ENCODE data around the gene RAB36.

RAB36 gene

GRCh38 chr22:23204125-23204488 is 58.8 kb downstream of the RAB36 start:
- Histone ChIP-seq H3K4me1 (ENCODE audit: control insufficient read depth, insufficient read depth, low read length) (peaks cover 16% of the 10 kb centered on the region), H3K36me3 (ENCODE audit: control insufficient read depth, insufficient read depth, low read length) (peaks cover 16% of the 10 kb centered on the region), H3K27ac (ENCODE audit: low read depth, low read length) (no peak overlapping the region)

GRCh38 chr22:23204541-23205157 is 59.4 kb downstream of the RAB36 start:
- Histone ChIP-seq H3K4me1 (ENCODE audit: control insufficient read depth, insufficient read depth, low read length) (peaks cover 11% of the 10 kb centered on the region; the same call in 1 of the 2 replicates), H3K9ac (ENCODE audit: low read length) (no peak overlapping the region), H3K9me3 (ENCODE audit: control insufficient read depth, insufficient read depth, low read depth, low read length) (no peaks in the 10 kb centered on the region), H3K27me3 (ENCODE audit: control insufficient read depth, insufficient read depth, low read length) (no peaks in the 10 kb centered on the region), H3K4me3 (ENCODE audit: low read depth, low read length) (no peak overlapping the region), H3K27ac (ENCODE audit: low read depth, low read length) (no peak overlapping the region), H3K36me3 (ENCODE audit: control insufficient read depth, insufficient read depth, low read length) (peaks cover 16% of the 10 kb centered on the region)

More at GRCh38 chr22:23204125-23204488, 58.8 kb downstream of the RAB36 start:
- no peak overlapping the region for H3K9ac ChIP-seq (ENCODE audit: low read length)
- H3K27me3 ChIP-seq (ENCODE audit: control insufficient read depth, insufficient read depth, low read length), result no peaks in the 10 kb centered on the region
- no peak overlapping the region for H3K4me3 ChIP-seq (ENCODE audit: low read depth, low read length)
- H3K9me3 ChIP-seq (ENCODE audit: control insufficient read depth, insufficient read depth, low read depth, low read length), result no peaks in the 10 kb centered on the region

DNA sequence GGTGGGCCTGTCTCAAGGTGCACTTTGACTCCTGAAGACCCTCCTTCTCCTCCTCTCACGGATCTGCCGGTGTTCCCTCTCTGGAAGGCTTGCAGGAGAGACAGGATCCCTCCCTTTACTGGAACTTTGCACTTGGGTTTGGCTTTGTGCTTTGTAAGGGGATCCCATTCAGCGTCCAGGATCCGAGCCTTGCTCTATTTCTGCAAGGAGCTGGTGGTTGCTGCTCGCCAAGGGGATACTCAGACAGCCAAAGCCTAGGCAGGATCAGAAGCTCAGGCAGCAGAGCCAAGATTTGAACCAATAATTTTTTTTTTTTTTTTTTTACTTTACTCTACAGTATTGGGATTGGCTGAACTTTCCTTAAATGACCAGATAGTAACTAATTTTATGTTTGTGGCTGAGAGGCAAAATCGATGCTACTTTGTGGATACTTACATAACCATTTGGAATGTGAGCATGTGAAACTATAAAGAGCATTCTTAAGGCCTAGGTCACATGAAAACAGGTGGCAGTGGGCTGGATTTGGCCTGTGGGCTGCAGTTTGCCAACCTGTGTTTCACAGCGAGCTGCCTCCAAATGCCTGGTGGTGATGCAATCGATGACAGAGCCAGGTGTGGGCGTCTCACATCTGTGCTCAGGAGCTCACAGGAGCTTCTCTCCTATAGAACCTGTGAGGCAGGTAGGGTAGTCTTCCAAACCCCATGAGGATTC is 60.2 kb downstream of the RAB36 start:
- Histone ChIP-seq H3K4me1 (ENCODE audit: control insufficient read depth, insufficient read depth, low read length) (peaks cover 8% of the 10 kb centered on the region; the same call in 1 of the 2 replicates), H3K36me3 (ENCODE audit: control insufficient read depth, insufficient read depth, low read length) (peaks cover 16% of the 10 kb centered on the region), H3K27me3 (ENCODE audit: control insufficient read depth, insufficient read depth, low read length) (no peaks in the 10 kb centered on the region), H3K4me3 (ENCODE audit: low read depth, low read length) (no peak overlapping the region), H3K9me3 (ENCODE audit: control insufficient read depth, insufficient read depth, low read depth, low read length) (no peaks in the 10 kb centered on the region), H3K27ac (ENCODE audit: low read depth, low read length) (no peak overlapping the region), H3K9ac (ENCODE audit: low read length) (no peak overlapping the region)

DNA sequence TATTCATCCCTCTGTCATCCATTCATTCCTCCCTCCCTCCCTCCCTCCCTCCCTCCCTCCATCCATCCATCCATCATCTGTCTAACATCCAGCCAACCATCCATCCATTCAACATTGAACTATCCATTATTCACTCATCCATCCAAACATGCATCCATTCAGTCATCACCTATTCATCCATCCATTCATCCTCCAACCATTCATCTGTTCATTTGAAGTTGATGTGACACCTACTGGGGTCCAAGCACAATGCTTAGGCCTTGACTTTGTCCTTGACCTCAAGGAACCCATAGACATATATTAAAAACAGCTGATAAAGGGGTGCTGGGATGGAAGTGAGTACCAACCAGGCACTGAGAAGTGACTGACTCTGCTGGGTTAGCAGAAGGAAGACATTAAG is 61.6 kb downstream of the RAB36 start:
- Histone ChIP-seq H3K9ac (ENCODE audit: low read length) (no peak overlapping the region), H3K27me3 (ENCODE audit: control insufficient read depth, insufficient read depth, low read length) (no peaks in the 10 kb centered on the region), H3K4me3 (ENCODE audit: low read depth, low read length) (no peak overlapping the region), H3K9me3 (ENCODE audit: control insufficient read depth, insufficient read depth, low read depth, low read length) (no peaks in the 10 kb centered on the region), H3K36me3 (ENCODE audit: control insufficient read depth, insufficient read depth, low read length) (peaks cover 16% of the 10 kb centered on the region), H3K27ac (ENCODE audit: low read depth, low read length) (no peak overlapping the region), H3K4me1 (ENCODE audit: control insufficient read depth, insufficient read depth, low read length) (peaks cover 8% of the 10 kb centered on the region; the same call in 1 of the 2 replicates)

GRCh38 chr22:23207729-23208393 is 62.6 kb downstream of the RAB36 start:
- peaks cover 8% of the 10 kb centered on the region; the same call in 1 of the 2 replicates for H3K4me1 ChIP-seq (ENCODE audit: control insufficient read depth, insufficient read depth, low read length)
- peaks cover 16% of the 10 kb centered on the region for H3K36me3 ChIP-seq (ENCODE audit: control insufficient read depth, insufficient read depth, low read length)
- no peaks in the 10 kb centered on the region for H3K9me3 ChIP-seq (ENCODE audit: control insufficient read depth, insufficient read depth, low read depth, low read length)
- no peak overlapping the region for H3K27ac ChIP-seq (ENCODE audit: low read depth, low read length)
- H3K27me3 ChIP-seq (ENCODE audit: control insufficient read depth, insufficient read depth, low read length), result no peaks in the 10 kb centered on the region
- no peak overlapping the region for H3K4me3 ChIP-seq (ENCODE audit: low read depth, low read length)
- H3K9ac ChIP-seq (ENCODE audit: low read length), result no peak overlapping the region

DNA sequence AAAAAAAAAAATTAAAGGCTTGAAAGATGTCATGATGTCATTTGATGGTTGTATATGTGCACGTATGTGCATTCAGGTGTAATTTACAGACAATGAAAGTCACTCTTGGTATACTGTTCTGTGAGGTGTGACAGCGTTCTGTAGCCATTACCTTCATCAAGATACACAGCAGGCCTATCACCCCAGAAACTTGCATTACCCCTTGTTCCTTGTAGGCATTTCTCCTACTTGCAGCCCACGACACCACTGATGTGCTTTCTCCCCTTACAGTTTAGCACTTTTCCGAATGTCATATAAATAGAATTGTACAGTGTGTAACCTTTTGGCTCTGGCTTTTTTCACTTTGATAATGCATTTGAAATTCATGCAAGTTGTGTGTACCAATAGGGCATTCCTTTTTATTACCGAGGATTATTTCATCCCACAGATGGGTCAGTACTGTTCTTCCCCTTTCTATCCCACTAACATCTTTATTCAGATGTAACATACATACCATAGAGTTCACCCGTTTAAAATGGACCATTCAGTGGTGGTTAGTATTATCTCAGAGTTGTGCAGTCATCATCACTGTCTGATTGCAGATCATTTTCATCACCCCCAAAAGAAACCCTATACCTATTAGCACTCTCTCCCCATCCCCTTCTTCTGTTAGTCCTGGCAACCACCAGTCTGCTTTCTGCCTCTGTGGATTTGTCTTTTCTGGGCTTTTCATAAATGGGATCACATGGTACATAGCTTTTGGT is 65.3 kb downstream of the RAB36 start:
- H3K36me3 ChIP-seq (ENCODE audit: control insufficient read depth, insufficient read depth, low read length), result peaks cover 5% of the 10 kb centered on the region; the same call in 1 of the 2 replicates
- no peaks in the 10 kb centered on the region for H3K9me3 ChIP-seq (ENCODE audit: control insufficient read depth, insufficient read depth, low read depth, low read length)
- H3K27ac ChIP-seq (ENCODE audit: low read depth, low read length), result no peak overlapping the region
- no peaks in the 10 kb centered on the region for H3K27me3 ChIP-seq (ENCODE audit: control insufficient read depth, insufficient read depth, low read length)
- no peak overlapping the region for H3K4me3 ChIP-seq (ENCODE audit: low read depth, low read length)
- no peaks in the 10 kb centered on the region for H3K4me1 ChIP-seq (ENCODE audit: control insufficient read depth, insufficient read depth, low read length)
- H3K9ac ChIP-seq (ENCODE audit: low read length), result no peak overlapping the region

DNA sequence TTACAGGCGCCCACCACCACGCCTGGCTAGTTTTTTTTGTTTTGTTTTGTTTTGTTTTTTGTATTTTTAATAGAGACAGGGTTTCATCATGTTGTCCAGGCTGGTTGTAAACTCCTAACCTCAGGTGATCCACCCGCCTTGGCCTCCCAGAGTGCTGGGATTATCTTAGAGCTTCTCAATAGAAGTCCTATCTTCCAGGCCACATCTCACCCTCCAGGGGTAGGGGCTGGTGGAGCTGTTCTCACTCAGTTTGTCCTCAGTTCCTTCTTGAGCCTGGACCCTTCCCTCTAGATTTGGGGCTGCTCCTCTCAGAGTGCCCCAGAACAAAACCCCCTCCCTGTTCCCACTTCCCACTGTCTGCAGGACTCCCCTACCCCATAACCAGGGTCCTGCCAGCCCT is 66.3 kb downstream of the RAB36 start:
- H3K36me3 ChIP-seq (ENCODE audit: control insufficient read depth, insufficient read depth, low read length), result peaks cover under 1% of the 10 kb centered on the region; the same call in 1 of the 2 replicates
- no peak overlapping the region for H3K4me3 ChIP-seq (ENCODE audit: low read depth, low read length)
- H3K27ac ChIP-seq (ENCODE audit: low read depth, low read length), result no peak overlapping the region
- no peaks in the 10 kb centered on the region for H3K27me3 ChIP-seq (ENCODE audit: control insufficient read depth, insufficient read depth, low read length)
- no peak overlapping the region for H3K9ac ChIP-seq (ENCODE audit: low read length)
- no peaks in the 10 kb centered on the region for H3K9me3 ChIP-seq (ENCODE audit: control insufficient read depth, insufficient read depth, low read depth, low read length)
- H3K4me1 ChIP-seq (ENCODE audit: control insufficient read depth, insufficient read depth, low read length), result no peaks in the 10 kb centered on the region

DNA sequence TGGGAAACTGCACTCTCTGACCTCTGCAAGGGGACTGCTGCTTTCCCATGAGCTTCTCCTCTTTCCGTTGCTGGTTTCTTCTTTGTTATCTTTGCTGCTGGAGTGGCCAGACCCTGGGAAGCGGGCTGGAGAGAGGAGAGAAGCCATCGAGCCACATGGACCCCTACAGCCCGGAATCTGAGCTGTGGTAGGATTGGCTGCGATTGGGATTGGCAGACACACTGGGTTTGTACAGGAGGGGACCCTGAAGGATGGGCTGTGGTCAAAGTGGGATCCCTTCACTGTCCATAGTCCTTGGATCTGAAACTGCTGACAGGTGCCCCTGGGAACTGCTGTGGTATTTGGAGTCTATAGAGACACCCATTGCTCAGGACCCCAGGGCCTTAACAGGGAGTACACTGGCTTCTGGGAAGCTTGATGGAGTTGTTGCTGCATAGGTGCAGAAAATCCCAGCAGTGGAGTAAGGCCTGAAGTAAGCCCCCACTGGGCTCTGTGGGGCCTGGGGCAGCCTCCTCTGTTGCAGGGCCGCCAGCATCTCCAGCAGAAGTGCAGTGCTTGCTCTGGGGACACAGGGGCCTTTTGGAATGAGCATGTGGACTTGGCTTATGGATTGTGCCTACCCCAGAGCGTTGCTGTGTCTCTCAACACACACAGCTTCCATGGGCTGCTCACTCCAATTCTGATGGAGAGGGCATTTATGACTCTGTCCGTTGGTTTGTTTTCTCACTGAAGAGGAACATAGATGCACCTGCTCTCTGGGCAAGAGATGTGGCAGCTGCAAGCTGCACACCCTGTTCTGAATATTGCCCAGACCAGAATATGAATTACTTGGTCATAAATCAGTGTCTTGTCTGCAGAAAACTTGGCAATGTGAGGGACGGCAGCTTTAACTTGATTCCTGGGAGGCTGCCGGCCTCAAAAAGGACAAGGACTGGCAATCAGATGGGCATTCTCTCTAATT is 67.1 kb downstream of the RAB36 start:
- H3K4me1 ChIP-seq (ENCODE audit: control insufficient read depth, insufficient read depth, low read length), result 0 out of 2 replicates have a peak, but pooled peaks cover 4% of the 10 kb centered on the region
- H3K9me3 ChIP-seq (ENCODE audit: control insufficient read depth, insufficient read depth, low read depth, low read length), result no peaks in the 10 kb centered on the region
- H3K27ac ChIP-seq (ENCODE audit: low read depth, low read length), result no peak overlapping the region
- H3K36me3 ChIP-seq (ENCODE audit: control insufficient read depth, insufficient read depth, low read length), result no peaks in the 10 kb centered on the region
- H3K4me3 ChIP-seq (ENCODE audit: low read depth, low read length), result no peak overlapping the region
- H3K27me3 ChIP-seq (ENCODE audit: control insufficient read depth, insufficient read depth, low read length), result no peaks in the 10 kb centered on the region
- H3K9ac ChIP-seq (ENCODE audit: low read length), result no peak overlapping the region

- no peaks in the 10 kb centered on the region for H3K36me3 ChIP-seq (ENCODE audit: control insufficient read depth, insufficient read depth, low read length)
- H3K27me3 ChIP-seq (ENCODE audit: control insufficient read depth, insufficient read depth, low read length), result no peaks in the 10 kb centered on the region
- H3K9me3 ChIP-seq (ENCODE audit: control insufficient read depth, insufficient read depth, low read depth, low read length), result no peaks in the 10 kb centered on the region
- H3K27ac ChIP-seq (ENCODE audit: low read depth, low read length), result no peak overlapping the region
- H3K4me3 ChIP-seq (ENCODE audit: low read depth, low read length), result no peak overlapping the region
- peaks cover 11% of the 10 kb centered on the region for H3K4me1 ChIP-seq (ENCODE audit: control insufficient read depth, insufficient read depth, low read length)
- H3K9ac ChIP-seq (ENCODE audit: low read length), result no peak overlapping the region
These were observed 67.8 kb downstream of the RAB36 start for GRCh38 chr22:23213022-23213555.
